GM08714 (cell line): ENCODE data around the gene C1QTNF12.
"Not testable (repeated sequence)": the region's sequence is repeated elsewhere in the genome, so short reads cannot be mapped to it uniquely, and the experiment has no call there.

Experiments used
- H3K4me3 ChIP-seq: fragments of 200-500 bp; sonication (Bioruptor generic); 2 replicates; pipeline ENCODE4 v1.5.1; 2014; ENCODE audit warnings: mild to moderate bottlenecking, low read length, inconsistent platforms
- ZNF274 ChIP-seq: IDR thresholded peaks from 2 replicates; pipeline ENCODE4 v1.6.1; 2012; ENCODE audit warnings: mild to moderate bottlenecking, low read depth, low read length

Gene C1QTNF12

GRCh38 chr1:1259119-1259488, 12.6 kb upstream of the C1QTNF12 start:
- H3K4me3 ChIP-seq = no peak overlapping the region
- TF ChIP-seq ZNF274 = no peak

GRCh38 chr1:1256956-1257871, 10.7 kb upstream of the C1QTNF12 start:
- no peak overlapping the region for H3K4me3 ChIP-seq
- TF ChIP-seq ZNF274 = no peak

GRCh38 chr1:1255611-1256010, 9.1 kb upstream of the C1QTNF12 start:
- H3K4me3 ChIP-seq = no peak overlapping the region

GRCh38 chr1:1255078-1255477, 8.6 kb upstream of the C1QTNF12 start:
- H3K4me3 ChIP-seq = no peak overlapping the region
- TF ChIP-seq ZNF274 = no peak

More at GRCh38 chr1:1255611-1256010, 9.1 kb upstream of the C1QTNF12 start:
- TF ChIP-seq ZNF274 = no peak

GRCh38 chr1:1254667-1254998, 8.1 kb upstream of the C1QTNF12 start:
- no peak for TF ChIP-seq ZNF274
- H3K4me3 ChIP-seq = no peak overlapping the region

- TF ChIP-seq ZNF274 = no peak
- H3K4me3 ChIP-seq = no peak overlapping the region
Observed at GRCh38 chr1:1253972-1254666, 7.6 kb upstream of the C1QTNF12 start.

- H3K4me3 ChIP-seq = no peak overlapping the region
- TF ChIP-seq ZNF274 = no peak
Observed at GRCh38 chr1:1253314-1253713, 6.8 kb upstream of the C1QTNF12 start.

GRCh38 chr1:1250786-1251284, 4.3 kb upstream of the C1QTNF12 start:
- no peak overlapping the region for H3K4me3 ChIP-seq
- no peak for TF ChIP-seq ZNF274

GRCh38 chr1:1248009-1248913, 1.7 kb upstream of the C1QTNF12 start:
- H3K4me3 ChIP-seq = not testable (repeated sequence)

- TF ChIP-seq ZNF274 = no peak
- no peak overlapping the region for H3K4me3 ChIP-seq
Observed at GRCh38 chr1:1247341-1247913, 905 bp upstream of the C1QTNF12 start.

DNA sequence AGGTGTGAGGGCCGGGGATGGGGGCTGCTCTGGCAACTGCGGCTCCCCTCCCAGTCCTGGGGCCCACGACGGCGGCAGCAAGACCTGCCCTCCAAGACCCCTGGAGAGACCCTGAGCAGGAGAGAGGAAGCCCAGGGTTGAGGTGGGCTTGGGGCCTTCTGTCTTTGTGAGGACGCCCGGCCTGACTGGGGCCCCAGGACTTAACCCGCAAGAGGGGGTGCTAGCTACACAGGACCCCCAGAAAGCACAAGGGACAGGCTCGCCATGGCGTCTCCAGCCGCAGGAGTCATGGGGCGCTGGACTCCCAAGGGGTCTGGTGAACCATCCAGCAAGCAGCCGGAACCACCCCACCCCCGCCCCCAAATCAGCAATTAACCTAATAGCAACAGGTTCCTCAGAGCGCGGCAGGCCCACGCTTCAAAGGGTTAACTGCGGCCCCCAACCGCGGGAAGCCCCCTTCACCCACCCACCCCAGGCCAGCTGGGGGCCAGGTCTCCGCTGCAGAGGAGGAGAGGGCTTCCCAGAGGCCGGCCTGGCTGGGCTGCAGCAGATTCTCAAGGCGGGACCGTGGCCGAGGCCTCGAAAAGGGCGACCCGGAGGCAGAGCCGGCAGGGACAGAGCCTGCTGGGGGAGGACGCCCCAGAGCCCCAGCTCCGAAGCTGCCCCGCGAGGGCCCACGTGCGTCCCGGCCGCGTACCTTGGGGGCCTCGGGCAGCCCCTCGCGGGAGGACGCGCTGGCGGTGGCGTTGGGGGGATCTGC, 525 bp downstream of the C1QTNF12 start:
- TF ChIP-seq ZNF274 = no peak
- H3K4me3 ChIP-seq = no peak overlapping the region

DNA sequence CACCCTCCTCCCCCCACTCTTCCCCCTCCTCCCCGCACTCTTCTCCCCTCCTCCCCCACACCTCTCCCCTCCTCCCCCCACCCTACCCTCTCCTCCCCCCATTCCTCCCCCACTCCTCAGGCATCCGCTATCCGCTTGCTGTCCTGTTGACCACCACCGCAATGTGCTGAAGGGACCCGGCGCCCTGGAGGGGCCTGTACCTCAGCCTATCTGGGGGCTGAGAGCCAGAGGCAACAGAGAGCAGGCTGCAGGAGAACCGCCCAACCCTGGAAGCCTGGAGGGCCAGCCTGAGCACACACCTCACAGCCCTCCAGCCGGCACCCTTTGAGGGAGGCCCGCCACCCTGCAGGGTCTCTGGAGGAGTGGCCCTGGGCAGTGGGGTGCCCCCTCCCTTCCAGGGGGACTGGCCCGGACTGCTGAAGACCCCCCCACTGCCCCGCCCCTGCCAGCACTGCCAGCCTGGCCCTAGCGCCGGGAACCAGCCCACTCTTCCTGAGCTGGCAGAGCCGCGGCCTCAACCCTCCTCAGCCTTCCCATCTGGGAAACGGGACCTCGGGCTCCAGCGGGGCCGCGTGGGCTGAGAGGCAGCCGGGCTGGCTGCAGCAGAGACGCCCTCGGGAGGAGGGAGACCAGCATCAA, 1.2 kb downstream of the C1QTNF12 start:
- no peak for TF ChIP-seq ZNF274
- H3K4me3 ChIP-seq = no peak overlapping the region

DNA sequence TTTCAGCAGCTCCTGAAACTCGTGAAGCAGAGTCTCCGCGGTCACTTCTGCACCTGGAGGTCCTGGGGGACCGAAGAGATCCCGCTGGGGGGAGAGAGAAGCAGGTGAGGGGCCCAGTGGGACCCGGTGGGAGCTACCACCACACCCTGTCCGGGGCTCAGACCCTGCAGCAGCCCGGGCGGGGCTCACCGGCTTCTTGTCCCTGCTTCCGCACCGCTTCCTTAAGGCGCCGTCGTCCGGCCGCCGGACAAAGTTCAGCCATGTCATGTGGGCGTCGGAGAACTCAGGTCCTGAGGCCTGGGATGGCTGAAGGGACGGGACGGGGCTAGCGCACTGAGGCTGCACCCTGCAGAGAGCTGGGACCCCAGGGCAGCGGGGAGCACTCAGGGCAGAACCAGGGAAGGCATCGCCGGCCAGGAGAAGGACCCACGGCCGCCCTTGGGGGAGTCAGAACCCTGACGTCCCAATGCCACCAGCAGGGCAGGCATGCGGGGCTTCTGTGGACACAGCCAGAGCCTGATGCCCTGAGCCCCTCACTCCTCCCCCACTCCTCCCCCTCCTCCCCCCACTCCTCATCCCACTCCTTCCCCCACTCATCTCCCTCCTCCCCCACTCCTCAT, 2.2 kb downstream of the C1QTNF12 start:
- no peak for TF ChIP-seq ZNF274
- no peak overlapping the region for H3K4me3 ChIP-seq
